ENCODE measurements around the gene POPDC2.

POPDC2 gene

DNA sequence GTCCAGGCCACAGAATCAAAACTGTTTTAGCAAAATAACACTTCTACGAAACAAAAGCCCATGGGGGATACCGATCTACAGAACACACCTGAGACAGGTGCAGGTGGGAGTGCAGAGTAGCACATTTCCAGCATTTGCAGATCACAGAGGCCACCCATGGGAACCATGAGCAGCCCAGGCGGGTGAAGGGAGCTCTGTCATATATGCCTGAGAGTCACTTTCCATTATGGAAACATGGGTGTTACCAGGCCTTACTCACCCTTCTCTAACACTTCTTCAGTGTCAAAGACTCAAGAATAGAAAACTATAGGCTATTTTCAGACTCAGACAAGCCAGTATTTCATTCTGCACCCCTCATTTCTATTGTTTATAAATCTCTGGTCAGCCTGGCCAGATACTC, 59.2 kb downstream of the POPDC2 start:
- ChIA-PET POLR2A (no interaction called here), CTCF (interaction anchor here (0.7 to 0.8 kb wide), 2 partner anchors 10 to 727 kb away, joined by 3 read pairs; no protein-coding TSS in a partner anchor)
- Histone ChIP-seq H3K4me1 (ENCODE audit: control insufficient read depth, insufficient read depth, low read length) (no peaks in the 10 kb centered on the region), H3K9me3 (ENCODE audit: control insufficient read depth, insufficient read depth, low read depth, low read length) (no peaks in the 10 kb centered on the region), H3K27ac (ENCODE audit: extremely low read depth, low read depth, low read length) (no peak overlapping the region), H3K4me3 (ENCODE audit: low read depth, low read length) (no peak overlapping the region), H3K36me3 (ENCODE audit: control insufficient read depth in 2 of 2, insufficient read depth in 1 of 2, low read length in 2 of 2) (no peaks in the 10 kb centered on the region)
- TF ChIP-seq ZNF169 (tag by site-specific recombination; IDR thresholded peaks at IDR 0.05) (no peak), ZSCAN30 (tag by site-specific recombination; IDR thresholded peaks at IDR 0.05) (no peak), PRDM1 (tag by site-specific recombination; IDR thresholded peaks at IDR 0.05) (no peak), ZIC2 (tag by site-specific recombination; IDR thresholded peaks at IDR 0.05) (no peak), ZNF621 (tag by site-specific recombination; IDR thresholded peaks at IDR 0.05) (no peak), SP2 (tag by site-specific recombination; IDR thresholded peaks at IDR 0.05) (no peak), ZFP69B (tag by site-specific recombination; IDR thresholded peaks at IDR 0.05) (no peak), YY1 (tag by site-specific recombination; IDR thresholded peaks at IDR 0.05) (no peak), ZNF248 (tag by site-specific recombination; IDR thresholded peaks at IDR 0.05) (no peak), MYNN (tag by site-specific recombination; IDR thresholded peaks at IDR 0.05; ENCODE audit: borderline replicate concordance) (no peak), ZNF24 (tag by site-specific recombination; IDR thresholded peaks at IDR 0.05) (no peak), ZNF571 (tag by site-specific recombination; IDR thresholded peaks at IDR 0.05) (no peak), HOXC10 (CRISPR knock-in tag; IDR thresholded peaks at IDR 0.05) (no peak)
- TF ChIP-seq, protein P1, sequence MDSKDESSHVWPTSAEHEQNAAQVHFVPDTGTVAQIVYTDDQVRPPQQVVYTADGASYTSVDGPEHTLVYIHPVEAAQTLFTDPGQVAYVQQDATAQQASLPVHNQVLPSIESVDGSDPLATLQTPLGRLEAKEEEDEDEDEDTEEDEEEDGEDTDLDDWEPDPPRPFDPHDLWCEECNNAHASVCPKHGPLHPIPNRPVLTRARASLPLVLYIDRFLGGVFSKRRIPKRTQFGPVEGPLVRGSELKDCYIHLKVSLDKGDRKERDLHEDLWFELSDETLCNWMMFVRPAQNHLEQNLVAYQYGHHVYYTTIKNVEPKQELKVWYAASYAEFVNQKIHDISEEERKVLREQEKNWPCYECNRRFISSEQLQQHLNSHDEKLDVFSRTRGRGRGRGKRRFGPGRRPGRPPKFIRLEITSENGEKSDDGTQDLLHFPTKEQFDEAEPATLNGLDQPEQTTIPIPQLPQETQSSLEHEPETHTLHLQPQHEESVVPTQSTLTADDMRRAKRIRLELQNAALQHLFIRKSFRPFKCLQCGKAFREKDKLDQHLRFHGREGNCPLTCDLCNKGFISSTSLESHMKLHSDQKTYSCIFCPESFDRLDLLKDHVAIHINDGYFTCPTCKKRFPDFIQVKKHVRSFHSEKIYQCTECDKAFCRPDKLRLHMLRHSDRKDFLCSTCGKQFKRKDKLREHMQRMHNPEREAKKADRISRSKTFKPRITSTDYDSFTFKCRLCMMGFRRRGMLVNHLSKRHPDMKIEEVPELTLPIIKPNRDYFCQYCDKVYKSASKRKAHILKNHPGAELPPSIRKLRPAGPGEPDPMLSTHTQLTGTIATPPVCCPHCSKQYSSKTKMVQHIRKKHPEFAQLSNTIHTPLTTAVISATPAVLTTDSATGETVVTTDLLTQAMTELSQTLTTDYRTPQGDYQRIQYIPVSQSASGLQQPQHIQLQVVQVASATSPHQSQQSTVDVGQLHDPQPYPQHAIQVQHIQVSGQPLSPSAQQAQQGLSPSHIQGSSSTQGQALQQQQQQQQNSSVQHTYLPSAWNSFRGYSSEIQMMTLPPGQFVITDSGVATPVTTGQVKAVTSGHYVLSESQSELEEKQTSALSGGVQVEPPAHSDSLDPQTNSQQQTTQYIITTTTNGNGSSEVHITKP (tag by site-specific recombination; IDR thresholded peaks at IDR 0.05): no peak
- TF ChIP-seq, protein P2, sequence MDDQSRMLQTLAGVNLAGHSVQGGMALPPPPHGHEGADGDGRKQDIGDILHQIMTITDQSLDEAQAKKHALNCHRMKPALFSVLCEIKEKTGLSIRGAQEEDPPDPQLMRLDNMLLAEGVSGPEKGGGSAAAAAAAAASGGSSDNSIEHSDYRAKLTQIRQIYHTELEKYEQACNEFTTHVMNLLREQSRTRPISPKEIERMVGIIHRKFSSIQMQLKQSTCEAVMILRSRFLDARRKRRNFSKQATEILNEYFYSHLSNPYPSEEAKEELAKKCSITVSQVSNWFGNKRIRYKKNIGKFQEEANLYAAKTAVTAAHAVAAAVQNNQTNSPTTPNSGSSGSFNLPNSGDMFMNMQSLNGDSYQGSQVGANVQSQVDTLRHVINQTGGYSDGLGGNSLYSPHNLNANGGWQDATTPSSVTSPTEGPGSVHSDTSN (CRISPR knock-in tag; IDR thresholded peaks at IDR 0.05): no peak
- TF ChIP-seq, protein P3, sequence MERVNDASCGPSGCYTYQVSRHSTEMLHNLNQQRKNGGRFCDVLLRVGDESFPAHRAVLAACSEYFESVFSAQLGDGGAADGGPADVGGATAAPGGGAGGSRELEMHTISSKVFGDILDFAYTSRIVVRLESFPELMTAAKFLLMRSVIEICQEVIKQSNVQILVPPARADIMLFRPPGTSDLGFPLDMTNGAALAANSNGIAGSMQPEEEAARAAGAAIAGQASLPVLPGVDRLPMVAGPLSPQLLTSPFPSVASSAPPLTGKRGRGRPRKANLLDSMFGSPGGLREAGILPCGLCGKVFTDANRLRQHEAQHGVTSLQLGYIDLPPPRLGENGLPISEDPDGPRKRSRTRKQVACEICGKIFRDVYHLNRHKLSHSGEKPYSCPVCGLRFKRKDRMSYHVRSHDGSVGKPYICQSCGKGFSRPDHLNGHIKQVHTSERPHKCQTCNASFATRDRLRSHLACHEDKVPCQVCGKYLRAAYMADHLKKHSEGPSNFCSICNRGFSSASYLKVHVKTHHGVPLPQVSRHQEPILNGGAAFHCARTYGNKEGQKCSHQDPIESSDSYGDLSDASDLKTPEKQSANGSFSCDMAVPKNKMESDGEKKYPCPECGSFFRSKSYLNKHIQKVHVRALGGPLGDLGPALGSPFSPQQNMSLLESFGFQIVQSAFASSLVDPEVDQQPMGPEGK (tag by site-specific recombination; IDR thresholded peaks at IDR 0.05): no peak
- TF ChIP-seq, protein P4, sequence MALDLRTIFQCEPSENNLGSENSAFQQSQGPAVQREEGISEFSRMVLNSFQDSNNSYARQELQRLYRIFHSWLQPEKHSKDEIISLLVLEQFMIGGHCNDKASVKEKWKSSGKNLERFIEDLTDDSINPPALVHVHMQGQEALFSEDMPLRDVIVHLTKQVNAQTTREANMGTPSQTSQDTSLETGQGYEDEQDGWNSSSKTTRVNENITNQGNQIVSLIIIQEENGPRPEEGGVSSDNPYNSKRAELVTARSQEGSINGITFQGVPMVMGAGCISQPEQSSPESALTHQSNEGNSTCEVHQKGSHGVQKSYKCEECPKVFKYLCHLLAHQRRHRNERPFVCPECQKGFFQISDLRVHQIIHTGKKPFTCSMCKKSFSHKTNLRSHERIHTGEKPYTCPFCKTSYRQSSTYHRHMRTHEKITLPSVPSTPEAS (tag by site-specific recombination; IDR thresholded peaks at IDR 0.05): no peak
- TF ChIP-seq, protein P5, sequence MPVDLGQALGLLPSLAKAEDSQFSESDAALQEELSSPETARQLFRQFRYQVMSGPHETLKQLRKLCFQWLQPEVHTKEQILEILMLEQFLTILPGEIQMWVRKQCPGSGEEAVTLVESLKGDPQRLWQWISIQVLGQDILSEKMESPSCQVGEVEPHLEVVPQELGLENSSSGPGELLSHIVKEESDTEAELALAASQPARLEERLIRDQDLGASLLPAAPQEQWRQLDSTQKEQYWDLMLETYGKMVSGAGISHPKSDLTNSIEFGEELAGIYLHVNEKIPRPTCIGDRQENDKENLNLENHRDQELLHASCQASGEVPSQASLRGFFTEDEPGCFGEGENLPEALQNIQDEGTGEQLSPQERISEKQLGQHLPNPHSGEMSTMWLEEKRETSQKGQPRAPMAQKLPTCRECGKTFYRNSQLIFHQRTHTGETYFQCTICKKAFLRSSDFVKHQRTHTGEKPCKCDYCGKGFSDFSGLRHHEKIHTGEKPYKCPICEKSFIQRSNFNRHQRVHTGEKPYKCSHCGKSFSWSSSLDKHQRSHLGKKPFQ (tag by site-specific recombination; IDR thresholded peaks at IDR 0.05): no peak
- TF ChIP-seq, protein P6, sequence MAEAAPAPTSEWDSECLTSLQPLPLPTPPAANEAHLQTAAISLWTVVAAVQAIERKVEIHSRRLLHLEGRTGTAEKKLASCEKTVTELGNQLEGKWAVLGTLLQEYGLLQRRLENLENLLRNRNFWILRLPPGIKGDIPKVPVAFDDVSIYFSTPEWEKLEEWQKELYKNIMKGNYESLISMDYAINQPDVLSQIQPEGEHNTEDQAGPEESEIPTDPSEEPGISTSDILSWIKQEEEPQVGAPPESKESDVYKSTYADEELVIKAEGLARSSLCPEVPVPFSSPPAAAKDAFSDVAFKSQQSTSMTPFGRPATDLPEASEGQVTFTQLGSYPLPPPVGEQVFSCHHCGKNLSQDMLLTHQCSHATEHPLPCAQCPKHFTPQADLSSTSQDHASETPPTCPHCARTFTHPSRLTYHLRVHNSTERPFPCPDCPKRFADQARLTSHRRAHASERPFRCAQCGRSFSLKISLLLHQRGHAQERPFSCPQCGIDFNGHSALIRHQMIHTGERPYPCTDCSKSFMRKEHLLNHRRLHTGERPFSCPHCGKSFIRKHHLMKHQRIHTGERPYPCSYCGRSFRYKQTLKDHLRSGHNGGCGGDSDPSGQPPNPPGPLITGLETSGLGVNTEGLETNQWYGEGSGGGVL (tag by site-specific recombination; IDR thresholded peaks at IDR 0.05): no peak
